Measurements from ENCODE around the gene AWAT2.

AWAT2 gene

DNA sequence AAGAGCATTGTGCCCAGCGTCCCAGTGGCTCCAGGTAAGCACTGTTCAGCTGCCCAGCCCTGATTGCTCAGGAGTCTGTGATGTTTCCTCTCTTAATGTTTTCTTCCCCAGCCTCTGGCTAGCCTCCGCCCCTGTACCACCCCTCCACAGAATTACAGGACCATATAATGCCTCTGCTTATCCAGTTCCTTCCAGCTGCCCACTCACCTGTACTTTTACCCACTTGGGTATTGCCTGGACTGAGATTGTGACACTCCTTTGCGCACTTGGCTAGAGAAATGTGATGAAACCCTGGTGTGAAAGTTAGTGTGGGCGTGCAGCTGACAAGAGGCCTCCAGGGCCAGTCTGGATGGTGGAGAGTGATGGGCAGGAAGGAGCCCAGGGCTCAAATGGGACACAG is at the start of gene AWAT2:
TSS of gene AWAT2 (minus strand) at position 14 of the 400 bp plus-strand sequence. CDS start at position 8, 6 bp downstream.
- H3K4me1 Mint-ChIP-seq (ENCODE audit: low read depth): no peaks in the 10 kb centered on the region
- DNase-seq: no peak
- H3K36me3 Mint-ChIP-seq (ENCODE audit: low read depth): no peaks in the 10 kb centered on the region
- no peak within 1 kb of the TSS for H3K27ac Mint-ChIP-seq
- peaks cover 61% of the 10 kb centered on the region for H3K27me3 Mint-ChIP-seq
- H3K9me3 Mint-ChIP-seq: no peaks in the 10 kb centered on the region
- H3K4me3 Mint-ChIP-seq: no peak within 1 kb of the TSS

- no peak for DNase-seq
- Mint-ChIP-seq H3K36me3 (ENCODE audit: low read depth) (no peaks in the 10 kb centered on the region), H3K4me1 (ENCODE audit: low read depth) (no peaks in the 10 kb centered on the region), H3K4me3 (no peak overlapping the region), H3K9me3 (no peaks in the 10 kb centered on the region), H3K27me3 (peaks cover 51% of the 10 kb centered on the region), H3K27ac (no peak overlapping the region)
These were observed 46.3 kb upstream of the AWAT2 start for GRCh38 chrX:70096052-70096451.

DNA sequence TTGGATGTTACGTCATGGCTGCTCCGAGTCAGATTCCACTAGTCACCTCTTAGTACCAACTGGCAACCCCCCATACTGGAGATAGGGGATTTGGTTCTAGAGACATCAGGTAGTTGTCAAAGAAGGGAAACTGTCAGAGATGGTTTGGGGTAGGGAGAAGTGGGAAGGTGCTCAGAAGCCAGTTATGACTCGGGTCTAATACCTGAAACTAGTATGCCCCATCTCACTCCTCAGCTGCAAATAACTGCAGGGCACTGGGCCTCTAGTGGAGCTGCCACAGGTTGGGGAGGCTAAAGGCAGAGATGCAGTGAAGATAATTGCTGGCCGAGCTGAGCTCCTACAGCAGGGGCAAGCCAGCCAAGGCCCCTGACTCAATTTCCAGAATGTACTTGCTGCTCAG is 42.5 kb upstream of the AWAT2 start:
- H3K4me3 Mint-ChIP-seq: no peak overlapping the region
- no peak for DNase-seq
- H3K27ac Mint-ChIP-seq: no peak overlapping the region
- no peaks in the 10 kb centered on the region for H3K9me3 Mint-ChIP-seq
- H3K4me1 Mint-ChIP-seq (ENCODE audit: low read depth): no peaks in the 10 kb centered on the region
- H3K36me3 Mint-ChIP-seq (ENCODE audit: low read depth): no peaks in the 10 kb centered on the region
- peaks cover 38% of the 10 kb centered on the region for H3K27me3 Mint-ChIP-seq

GRCh38 chrX:70089604-70090297 is 40.0 kb upstream of the AWAT2 start:
- Mint-ChIP-seq H3K27ac (no peak overlapping the region), H3K36me3 (ENCODE audit: low read depth) (no peaks in the 10 kb centered on the region), H3K27me3 (peaks cover 26% of the 10 kb centered on the region), H3K9me3 (no peaks in the 10 kb centered on the region), H3K4me3 (no peak overlapping the region), H3K4me1 (ENCODE audit: low read depth) (no peaks in the 10 kb centered on the region)
- DNase-seq: no peak

DNA sequence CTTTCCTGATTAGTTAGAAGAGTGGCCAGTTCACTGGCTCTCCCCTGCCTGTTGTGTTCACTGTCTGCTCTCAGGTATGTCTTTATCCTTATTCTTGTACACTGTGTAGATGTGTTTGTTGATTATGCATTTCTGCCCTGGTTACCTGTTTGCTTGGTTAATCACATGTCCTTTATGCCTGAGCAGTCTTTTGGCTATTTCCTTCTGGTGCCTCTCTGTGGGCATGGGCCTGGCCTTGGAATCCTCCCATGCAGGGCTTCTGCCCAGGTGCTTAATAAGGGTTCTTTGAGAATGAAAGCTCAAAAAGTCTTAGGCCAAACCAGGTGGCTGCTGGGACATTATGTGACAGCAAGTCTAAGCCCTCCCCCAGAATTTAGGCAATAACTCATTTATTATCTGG is 39.0 kb upstream of the AWAT2 start:
- DNase-seq: no peak
- H3K4me1 Mint-ChIP-seq (ENCODE audit: low read depth): no peaks in the 10 kb centered on the region
- no peak overlapping the region for H3K4me3 Mint-ChIP-seq
- no peak overlapping the region for H3K27ac Mint-ChIP-seq
- H3K9me3 Mint-ChIP-seq: no peaks in the 10 kb centered on the region
- peaks cover 33% of the 10 kb centered on the region for H3K27me3 Mint-ChIP-seq
- no peaks in the 10 kb centered on the region for H3K36me3 Mint-ChIP-seq (ENCODE audit: low read depth)

DNA sequence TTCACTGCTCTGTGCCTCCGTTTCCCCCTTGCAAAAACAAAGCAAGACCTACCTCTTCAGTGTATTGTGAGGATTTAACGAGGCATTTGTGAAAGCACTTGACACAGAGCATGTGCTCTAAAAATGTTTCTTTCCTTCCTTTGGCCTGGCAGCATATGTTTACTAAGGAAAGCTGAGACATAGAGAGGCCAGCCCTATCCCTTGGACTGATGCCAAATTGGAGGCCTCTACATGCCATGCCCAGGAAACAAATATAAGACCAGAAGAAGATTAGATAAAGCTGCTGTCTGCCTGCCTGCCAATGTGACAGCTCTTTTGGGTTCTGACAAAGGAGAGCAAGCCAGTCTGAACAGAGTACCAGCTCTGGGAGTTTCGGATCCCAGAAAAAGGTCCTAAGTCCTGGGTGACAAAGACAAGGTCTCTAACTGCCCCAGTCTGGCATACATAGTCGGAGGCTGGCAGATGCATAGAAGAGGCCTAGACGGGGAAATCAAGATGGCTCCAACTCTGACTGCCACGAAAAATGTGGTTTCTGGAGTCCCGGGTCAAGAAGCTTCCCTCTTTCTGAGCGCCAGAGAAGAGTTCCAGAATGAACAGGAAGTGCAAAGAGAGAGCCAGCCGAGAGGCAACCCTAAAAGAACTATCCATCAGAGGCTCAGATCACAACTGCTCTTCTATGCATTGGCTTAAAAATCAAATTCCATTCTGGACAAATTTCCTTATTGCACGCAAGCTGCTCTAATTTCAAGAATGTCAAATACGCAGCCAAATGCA is 38.3 kb upstream of the AWAT2 start:
- Mint-ChIP-seq H3K9me3 (no peaks in the 10 kb centered on the region), H3K36me3 (ENCODE audit: low read depth) (no peaks in the 10 kb centered on the region), H3K4me1 (ENCODE audit: low read depth) (no peaks in the 10 kb centered on the region), H3K4me3 (no peak overlapping the region), H3K27me3 (peaks cover 30% of the 10 kb centered on the region), H3K27ac (no peak overlapping the region)
- DNase-seq: no peak

- H3K9me3 Mint-ChIP-seq: no peaks in the 10 kb centered on the region
- H3K4me3 Mint-ChIP-seq: no peak overlapping the region
- no peak overlapping the region for H3K27ac Mint-ChIP-seq
- H3K36me3 Mint-ChIP-seq (ENCODE audit: low read depth): no peaks in the 10 kb centered on the region
- no peak for DNase-seq
- no peaks in the 10 kb centered on the region for H3K4me1 Mint-ChIP-seq (ENCODE audit: low read depth)
- H3K27me3 Mint-ChIP-seq: peaks cover 26% of the 10 kb centered on the region
These were observed 35.0 kb upstream of the AWAT2 start for GRCh38 chrX:70084592-70085240.

DNA sequence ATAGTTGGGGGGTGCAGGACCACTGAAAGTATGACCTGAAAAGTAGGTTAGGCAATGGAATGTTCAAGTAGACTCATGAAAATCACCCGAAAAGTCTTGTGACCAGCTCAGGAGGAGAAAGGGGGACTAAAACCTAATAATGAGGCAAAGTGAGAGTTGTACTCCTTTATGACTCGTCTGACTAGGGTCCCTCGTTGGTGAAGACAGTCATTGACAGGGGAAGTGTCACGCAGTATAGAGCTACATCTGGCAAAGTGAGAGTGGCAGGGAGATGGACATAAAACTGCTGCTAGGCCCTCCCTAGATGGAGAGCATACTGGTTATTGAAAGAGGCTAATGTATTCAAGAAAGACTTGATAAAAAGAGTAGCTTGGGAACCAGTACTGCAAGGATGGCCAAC is 33.0 kb upstream of the AWAT2 start:
- Mint-ChIP-seq H3K4me3 (no peak overlapping the region), H3K27me3 (peaks cover 37% of the 10 kb centered on the region), H3K36me3 (ENCODE audit: low read depth) (no peaks in the 10 kb centered on the region), H3K4me1 (ENCODE audit: low read depth) (no peaks in the 10 kb centered on the region), H3K27ac (no peak overlapping the region), H3K9me3 (no peaks in the 10 kb centered on the region)
- DNase-seq: no peak

GRCh38 chrX:70079870-70080269 is 30.1 kb upstream of the AWAT2 start:
- Mint-ChIP-seq H3K9me3 (no peaks in the 10 kb centered on the region), H3K36me3 (ENCODE audit: low read depth) (no peaks in the 10 kb centered on the region), H3K27ac (no peak overlapping the region), H3K4me1 (ENCODE audit: low read depth) (no peaks in the 10 kb centered on the region), H3K4me3 (no peak overlapping the region), H3K27me3 (peaks cover 34% of the 10 kb centered on the region)
- DNase-seq: no peak

- no peak for DNase-seq
- H3K36me3 Mint-ChIP-seq (ENCODE audit: low read depth): no peaks in the 10 kb centered on the region
- peaks cover 33% of the 10 kb centered on the region for H3K27me3 Mint-ChIP-seq
- no peaks in the 10 kb centered on the region for H3K4me1 Mint-ChIP-seq (ENCODE audit: low read depth)
- H3K27ac Mint-ChIP-seq: no peak overlapping the region
- no peaks in the 10 kb centered on the region for H3K9me3 Mint-ChIP-seq
- H3K4me3 Mint-ChIP-seq: no peak overlapping the region
These were observed 29.6 kb upstream of the AWAT2 start for GRCh38 chrX:70079297-70079696.

DNA sequence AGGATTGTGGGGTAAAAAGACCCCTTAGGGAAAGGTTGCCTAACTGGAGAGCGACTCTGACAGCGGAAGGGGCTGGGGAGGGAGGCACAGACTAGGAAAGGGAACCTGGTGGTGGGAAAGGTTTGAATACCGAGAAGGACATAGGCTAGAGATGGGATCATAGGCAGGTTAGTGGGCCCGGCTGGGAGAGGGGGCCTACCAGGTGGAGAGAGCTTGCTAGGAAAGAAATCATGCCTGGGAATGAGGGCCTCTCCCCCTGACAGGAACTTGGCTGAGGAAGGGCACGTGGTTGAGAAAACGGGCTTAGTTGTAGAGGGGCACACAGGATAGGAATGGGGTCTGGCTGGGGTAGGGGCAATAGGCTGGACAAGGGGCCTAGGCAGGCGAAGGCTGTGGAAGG is 16.9 kb upstream of the AWAT2 start:
- no peaks in the 10 kb centered on the region for H3K9me3 Mint-ChIP-seq
- DNase-seq: no peak
- no peak overlapping the region for H3K27ac Mint-ChIP-seq

DNA sequence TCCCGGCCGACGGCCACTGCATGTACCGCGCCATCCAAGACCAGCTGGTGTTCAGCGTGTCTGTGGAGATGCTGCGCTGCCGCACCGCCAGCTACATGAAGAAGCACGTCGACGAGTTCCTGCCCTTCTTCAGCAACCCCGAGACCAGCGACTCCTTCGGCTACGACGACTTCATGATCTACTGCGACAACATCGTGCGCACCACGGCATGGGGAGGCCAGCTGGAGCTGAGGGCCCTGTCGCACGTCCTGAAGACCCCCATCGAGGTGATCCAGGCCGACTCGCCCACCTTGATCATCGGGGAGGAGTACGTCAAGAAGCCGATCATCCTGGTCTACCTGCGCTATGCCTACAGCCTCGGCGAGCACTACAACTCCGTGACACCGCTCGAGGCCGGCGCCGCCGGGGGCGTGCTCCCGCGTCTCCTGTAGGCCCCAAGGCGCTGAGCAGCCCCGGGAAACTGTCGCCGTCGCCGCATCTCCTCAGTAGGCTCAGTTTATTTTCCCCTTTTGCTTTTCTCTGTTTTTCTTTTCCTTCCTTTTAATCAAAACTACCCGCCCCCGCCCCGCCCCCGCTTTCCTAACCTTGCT is 13.3 kb upstream of the AWAT2 start:
- Mint-ChIP-seq H3K4me3 (no peak overlapping the region), H3K36me3 (ENCODE audit: low read depth) (no peaks in the 10 kb centered on the region), H3K9me3 (no peaks in the 10 kb centered on the region), H3K27ac (no peak overlapping the region), H3K27me3 (peaks cover 54% of the 10 kb centered on the region), H3K4me1 (ENCODE audit: low read depth) (no peaks in the 10 kb centered on the region)
- no peak for DNase-seq

More for the DNA sequence above, 16.9 kb upstream of the AWAT2 start:
- no peaks in the 10 kb centered on the region for H3K4me1 Mint-ChIP-seq (ENCODE audit: low read depth)
- no peaks in the 10 kb centered on the region for H3K36me3 Mint-ChIP-seq (ENCODE audit: low read depth)
- peaks cover 51% of the 10 kb centered on the region for H3K27me3 Mint-ChIP-seq
- no peak overlapping the region for H3K4me3 Mint-ChIP-seq

DNA sequence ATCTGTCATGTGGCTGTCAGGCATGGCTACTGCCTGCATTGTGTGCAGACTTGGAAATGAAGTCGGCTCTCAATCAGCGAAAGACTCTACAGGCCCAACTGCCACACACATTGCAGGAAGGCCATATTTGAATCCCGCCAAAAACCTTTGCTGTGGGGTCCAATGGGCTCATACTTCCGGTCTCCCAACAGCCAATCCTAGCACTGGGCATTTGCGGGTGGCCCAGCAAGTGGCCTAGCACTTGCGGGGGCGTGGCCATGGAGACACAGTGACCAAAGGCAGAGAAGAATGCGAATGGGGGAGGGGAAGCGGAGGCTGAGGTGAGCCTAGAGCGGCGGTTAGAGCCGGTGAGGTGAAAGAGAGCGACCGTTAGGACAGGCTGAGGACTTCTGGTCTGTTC is 12.3 kb upstream of the AWAT2 start, which contains the start of gene OTUD6A:
TSS of gene OTUD6A (plus strand) at position 382 of the 400 bp plus-strand sequence. CDS start 68 bp downstream, outside the sequence.
- Mint-ChIP-seq H3K4me1 (ENCODE audit: low read depth) (no peaks in the 10 kb centered on the region), H3K36me3 (ENCODE audit: low read depth) (no peaks in the 10 kb centered on the region), H3K27me3 (peaks cover 52% of the 10 kb centered on the region), H3K9me3 (no peaks in the 10 kb centered on the region), H3K27ac (no peak within 1 kb of the TSS), H3K4me3 (no peak within 1 kb of the TSS)
- DNase-seq: no peak

DNA sequence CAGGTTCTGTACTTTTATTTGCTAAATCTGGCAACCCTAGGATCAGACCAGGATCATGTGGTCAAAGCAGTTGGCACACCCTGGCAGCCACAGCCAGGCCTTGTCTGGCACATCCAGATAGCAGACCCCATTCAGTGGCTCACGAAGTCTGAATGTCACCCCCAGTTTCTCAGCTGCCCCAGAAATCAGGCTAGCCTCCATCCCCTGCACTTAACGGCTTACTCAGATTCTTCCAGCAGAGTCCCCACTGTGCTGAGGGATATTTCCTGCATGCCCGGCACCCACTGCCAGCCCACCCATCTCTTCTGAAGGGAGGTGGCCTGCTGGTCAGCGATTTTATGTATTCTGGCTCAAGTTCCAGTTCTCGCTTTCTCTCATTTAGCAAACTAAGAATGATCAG is 4.7 kb upstream of the AWAT2 start:
- Mint-ChIP-seq H3K9me3 (no peaks in the 10 kb centered on the region), H3K27ac (no peak overlapping the region)

More for the DNA sequence above, 4.7 kb upstream of the AWAT2 start:
- H3K4me3 Mint-ChIP-seq: no peak overlapping the region
- peaks cover 57% of the 10 kb centered on the region for H3K27me3 Mint-ChIP-seq
- no peaks in the 10 kb centered on the region for H3K36me3 Mint-ChIP-seq (ENCODE audit: low read depth)
- DNase-seq: no peak
- H3K4me1 Mint-ChIP-seq (ENCODE audit: low read depth): no peaks in the 10 kb centered on the region
